B cell (primary cell): ENCODE data around the gene GNG3.

Experiments
- CTCF ChIP-seq: fragments of 200-600 bp; IDR thresholded peaks from one replicate; pipeline ENCODE4 v1.8.0; 2022; ENCODE audit warnings: antibody characterized with exemption, mild to moderate bottlenecking
- EZH2 ChIP-seq: IDR thresholded peaks from 2 replicates; pipeline ENCODE4 v1.6.1; 2012; ENCODE audit warnings: borderline replicate concordance, low read depth, mild to moderate bottlenecking, moderate library complexity, low read length; ENCODE audit not compliant: insufficient read depth, poor library complexity, severe bottlenecking

GRCh38 chr11:62708392-62708791 is 916 bp downstream of the GNG3 start:
- TF ChIP-seq CTCF, result no peak
- no peak for TF ChIP-seq EZH2
